GM12878 (cell line): ENCODE results near the gene HAPSTR1. TPM values are rescaled to one million over a fixed set of nuclear protein-coding genes. Genes with fewer than 3 reads are reported as not detected.

Experiments
- ATF2 ChIP-seq: IDR thresholded peaks from 2 replicates; pipeline ENCODE4 v1.6.1; 2012; ENCODE audit warnings: low read length, inconsistent platforms
- BCL11A ChIP-seq: IDR thresholded peaks from 2 replicates; pipeline ENCODE4 v1.6.1; 2011; ENCODE audit warnings: low read depth, low read length
- BMI1 ChIP-seq: fragments of 450-650 bp; IDR thresholded peaks from 2 replicates; pipeline ENCODE4 v1.6.1; 2016; ENCODE audit warnings: mild to moderate bottlenecking, moderate library complexity, borderline replicate concordance
- CHD1 ChIP-seq: IDR thresholded peaks from 2 replicates; pipeline ENCODE4 v1.6.1; 2012; ENCODE audit warnings: low read depth, low read length, improper control_type of control experiment
- CHD2 ChIP-seq: IDR thresholded peaks from 2 replicates; pipeline ENCODE4 v1.6.1; 2011; ENCODE audit warnings: low read depth, low read length, improper control_type of control experiment, borderline replicate concordance
- CTCF ChIP-seq, 3 experiments: IDR thresholded peaks in 2 of 3; conservative IDR thresholded peaks in 1 of 3; 2 replicates each; pipeline ENCODE4 v1.5.1; 2011; ENCODE audit warnings: low read depth in 3 of 3, low read length in 3 of 3, mild to moderate bottlenecking in 3 of 3, control low read depth in 2 of 3, moderate library complexity in 2 of 3, inconsistent platforms in 1 of 3, mixed read lengths in 1 of 3; ENCODE audit not compliant: control insufficient read depth in 2 of 3, insufficient read depth in 1 of 3; ENCODE audit errors: extremely low read depth in 1 of 3
- DPF2 ChIP-seq: fragments of 450-650 bp; IDR thresholded peaks from 2 replicates; pipeline ENCODE4 v1.6.1; 2017; ENCODE audit warnings: mild to moderate bottlenecking
- EED ChIP-seq: sonication (generic); IDR thresholded peaks from 2 replicates; pipeline ENCODE4 v1.6.1; 2016; ENCODE audit warnings: antibody characterized with exemption, low read depth
- ESRRA ChIP-seq: IDR thresholded peaks from 2 replicates; pipeline ENCODE4 v1.6.1; 2012; ENCODE audit warnings: mild to moderate bottlenecking, low read length, improper control_type of control experiment
- FOXM1 ChIP-seq: IDR thresholded peaks from 2 replicates; pipeline ENCODE4 v1.6.1; 2012; ENCODE audit warnings: low read depth, mild to moderate bottlenecking, inconsistent platforms, low read length, moderate library complexity
- GATAD2B ChIP-seq: fragments of 450-650 bp; conservative IDR thresholded peaks from 2 replicates; pipeline ENCODE4 v1.6.1; 2017; ENCODE audit warnings: low read depth, mild to moderate bottlenecking, moderate library complexity
- HCFC1 ChIP-seq: fragments of 150-350 bp; IDR thresholded peaks from 2 replicates; pipeline ENCODE4 v1.6.1; 2014; ENCODE audit warnings: low read length
- HDAC6 ChIP-seq: fragments of 200-600 bp; sonication (generic); IDR thresholded peaks from one replicate; pipeline ENCODE4 v1.8.0; 2017; ENCODE audit warnings: antibody characterized with exemption; ENCODE audit not compliant: unreplicated experiment
- KAT2A ChIP-seq: conservative IDR thresholded peaks from 2 replicates; pipeline ENCODE4 v1.6.1; 2011; ENCODE audit warnings: low read depth, low read length; ENCODE audit not compliant: control insufficient read depth
- MEF2B ChIP-seq: fragments of 450-650 bp; IDR thresholded peaks from 2 replicates; pipeline ENCODE4 v1.6.1; 2018; ENCODE audit warnings: mild to moderate bottlenecking, moderate library complexity; ENCODE audit not compliant: partially characterized antibody, poor library complexity, severe bottlenecking
- NFYA ChIP-seq: IDR thresholded peaks from 2 replicates; pipeline ENCODE4 v1.6.1; 2011; ENCODE audit warnings: low read depth, mild to moderate bottlenecking, low read length, improper control_type of control experiment, borderline replicate concordance
- NRF1 ChIP-seq: conservative IDR thresholded peaks from 2 replicates; pipeline ENCODE4 v1.6.1; 2011; ENCODE audit warnings: mild to moderate bottlenecking, low read depth, low read length, improper control_type of control experiment
- PAX5 ChIP-seq: IDR thresholded peaks from 2 replicates; pipeline ENCODE4 v1.6.1; 2011; ENCODE audit warnings: low read depth, low read length, borderline replicate concordance
- PRDM15 ChIP-seq: fragments of 450-650 bp; formaldehyde crosslinking; IDR thresholded peaks from 2 replicates; pipeline ENCODE4 v1.4.0; 2020; ENCODE audit warnings: mild to moderate bottlenecking, moderate library complexity
- RAD51 ChIP-seq: fragments of 450-650 bp; IDR thresholded peaks from 2 replicates; pipeline ENCODE4 v1.6.1; 2016; ENCODE audit warnings: moderate library complexity, mild to moderate bottlenecking, inconsistent platforms
- SIN3A ChIP-seq: IDR thresholded peaks from 2 replicates; pipeline ENCODE4 v1.6.1; 2012; ENCODE audit warnings: low read depth, low read length, improper control_type of control experiment
- SUZ12 ChIP-seq: fragments of 200-600 bp; sonication (generic); IDR thresholded peaks from one replicate; pipeline ENCODE4 v1.6.1; 2018; ENCODE audit warnings: antibody characterized with exemption, mild to moderate bottlenecking; ENCODE audit not compliant: unreplicated experiment
- TBL1XR1 ChIP-seq: IDR thresholded peaks from 2 replicates; pipeline ENCODE4 v1.6.1; 2012; ENCODE audit warnings: low read depth, low read length, improper control_type of control experiment
- ZBED1 ChIP-seq: IDR thresholded peaks from 2 replicates; pipeline ENCODE4 v1.6.1; 2016; ENCODE audit warnings: borderline replicate concordance
- ZNF217 ChIP-seq: fragments of 450-650 bp; IDR thresholded peaks from 2 replicates; pipeline ENCODE4 v1.6.1; 2017; ENCODE audit warnings: antibody characterized with exemption, mild to moderate bottlenecking
- ZNF622 ChIP-seq: fragments of 450-650 bp; IDR thresholded peaks from 2 replicates; pipeline ENCODE4 v1.6.1; 2017; ENCODE audit warnings: mild to moderate bottlenecking, inconsistent platforms
- polyA plus RNA-seq, 11 experiments: library from polyadenylated mRNA; depleted of rRNA in 4 of 11; unstranded in 6 of 11; stranded (reverse) in 5 of 11; fragments of >200 nt; fragmentation: Nextera tagmentation in 4 of 11; fragmentation: Illumina TruSeq in 1 of 11; extraction: Ambion mirVana in 4 of 11; extraction: Trizol in 1 of 11; gene quantifications; 1 replicate in 1 of 11; 2 replicates in 10 of 11; pipeline versions ENCODE4 v1.2.1 to v1.2.3, GENCODE V29; 2011 to 2016; ENCODE audit warnings: inconsistent platforms in 2 of 11, missing spikeins in 2 of 11, low read depth in 1 of 11
- total RNA-seq, 4 experiments: library from RNA; depleted of rRNA in 3 of 4; stranded (reverse); fragments of >200 nt in 3 of 4; fragmentation: Illumina TruSeq in 1 of 4; extraction: Trizol in 1 of 4; gene quantifications; 2 replicates each; pipeline versions ENCODE4 v1.2.1 to v1.2.3, GENCODE V29; 2013 to 2021

The HAPSTR1 gene
- total and polyA plus RNA-seq, 10 of the 15 experiments (the other 5 are each of a cell fraction or from before 2014, with no cell fraction given) = 8.7 to 52.5 (median 23.1) TPM

GRCh38 chr16:9134739-9135138 lies 43.3 kb downstream of the HAPSTR1 start (continued):
- TF ChIP-seq PRDM15 (CRISPR knock-in tag) (no peak), BCL11A (no peak), ESRRA (no peak), TBL1XR1 (no peak), SUZ12 (no peak), KAT2A (no peak), NRF1 (no peak), FOXM1 (no peak), HDAC6 (no peak), BMI1 (no peak), CHD1 (no peak), SIN3A (no peak), ZNF622 (no peak), ZNF217 (no peak), NFYA (no peak), CTCF (IDR thresholded peaks at IDR 0.05 in 2 of 3, conservative IDR thresholded peaks at IDR 0.05 in 1 of 3; ENCODE audit: control insufficient read depth in 2 of 3, extremely low read depth in 1 of 3, insufficient read depth in 1 of 3, low read depth in 3 of 3, low read length in 3 of 3) (peak; percentile 82 to 92 (median 84)), GATAD2B (peak; percentile 34; the same call in 1 of the 2 replicates), ATF2 (no peak), MEF2B (peak; percentile 49), CHD2 (no peak), DPF2 (no peak), PAX5 (no peak), EED (peak; percentile 24; the same call in 1 of the 2 replicates), RAD51 (0 out of 2 replicates have a peak, but pooled peaks have one; percentile 17), HCFC1 (no peak), ZBED1 (no peak)
